NCI-H1694 (cell line): ENCODE measurements around the gene KIF26B.
"Not testable (repeated sequence)": the region's sequence is repeated elsewhere in the genome, so short reads cannot be mapped to it uniquely, and the experiment has no call there.

Source experiments
- DNase-seq: peaks from one replicate; lab custom pipeline; 2025; lab: John Stamatoyannopoulos, UW

The KIF26B gene

GRCh38 chr1:245388687-245389086, 233.9 kb downstream of the KIF26B start:
- no peak for DNase-seq

- no peak for DNase-seq
Observed at GRCh38 chr1:245389873-245390272, 235.1 kb downstream of the KIF26B start.

DNA sequence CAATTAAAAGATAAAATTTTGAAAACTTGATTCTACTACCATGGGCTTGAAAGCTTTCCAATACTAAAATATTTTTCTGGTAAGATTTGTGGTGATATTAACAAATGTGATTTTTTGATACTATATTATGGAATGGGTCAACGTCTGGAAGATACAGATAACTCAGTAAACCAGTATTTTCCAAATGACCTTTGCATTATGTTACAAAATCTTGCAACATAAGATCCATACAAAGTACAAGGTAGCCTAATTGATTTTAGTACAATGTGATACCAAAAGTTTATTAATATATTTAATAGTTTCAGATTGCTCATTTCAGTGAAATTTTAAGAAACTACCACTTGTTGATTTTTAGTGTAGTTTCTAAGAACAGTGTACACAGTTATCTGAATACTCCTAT, 236.2 kb downstream of the KIF26B start:
- no peak for DNase-seq

DNA sequence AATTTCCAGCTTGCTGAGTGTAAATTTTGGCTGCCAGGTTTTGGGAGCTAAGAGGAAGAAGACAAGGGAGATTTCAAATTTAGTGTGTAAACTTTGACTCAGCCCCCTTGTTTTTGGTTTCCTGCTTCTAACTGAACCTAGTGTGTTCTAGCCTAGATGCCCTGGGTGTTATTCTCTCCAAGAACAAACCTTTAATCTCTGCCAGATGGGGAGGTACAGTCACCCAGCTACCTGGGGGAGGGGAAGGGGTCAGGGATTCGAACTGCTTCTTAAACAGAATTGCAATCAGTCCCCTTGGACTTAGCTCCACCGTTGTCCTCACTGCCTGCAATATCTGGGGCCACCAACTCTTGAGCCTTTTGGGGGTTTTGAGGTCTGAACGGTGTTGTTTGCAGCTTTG, 238.9 kb downstream of the KIF26B start:
- no peak for DNase-seq

DNA sequence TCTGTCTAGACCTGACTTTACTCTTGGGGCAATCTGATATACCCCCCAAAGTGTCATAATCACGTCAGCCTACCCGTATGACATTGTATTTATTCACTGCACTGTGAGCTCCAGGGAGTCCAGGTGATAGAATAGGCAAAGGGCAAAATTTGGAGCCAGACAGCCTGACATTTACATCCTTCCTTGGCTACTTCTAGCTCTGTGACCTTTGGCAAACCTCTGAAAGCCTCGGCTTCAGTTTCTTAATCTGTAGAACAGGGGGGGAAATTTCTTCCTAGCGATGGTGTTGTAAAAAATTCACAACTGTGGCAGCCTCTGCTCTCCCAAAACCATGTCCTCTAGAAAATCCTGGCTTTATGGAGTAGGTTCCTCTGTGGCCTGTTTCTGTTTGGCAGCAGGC, 240.9 kb downstream of the KIF26B start:
- no peak for DNase-seq

- no peak for DNase-seq
Observed at GRCh38 chr1:245396615-245397014, 241.8 kb downstream of the KIF26B start.

GRCh38 chr1:245397771-245398170, 243.0 kb downstream of the KIF26B start:
- no peak for DNase-seq

DNA sequence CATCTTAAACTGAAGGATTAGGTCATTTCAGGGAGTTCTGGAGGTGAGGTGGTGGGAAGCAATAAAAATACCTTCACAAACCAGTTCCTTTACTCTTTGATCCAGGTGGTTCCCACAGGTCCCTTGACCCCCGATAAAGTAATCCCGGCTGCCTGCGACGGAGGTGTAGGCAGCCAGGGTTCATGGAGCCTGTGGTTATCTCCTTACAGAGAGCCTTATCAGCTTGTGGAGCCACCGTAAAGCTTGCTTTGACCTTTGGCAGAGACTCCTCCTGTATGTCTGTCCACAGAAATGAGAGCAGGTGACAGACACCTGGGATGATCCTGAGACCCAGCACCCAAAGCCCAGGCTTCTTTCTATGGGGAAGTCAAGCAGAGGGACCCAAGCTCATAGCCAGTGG, 243.4 kb downstream of the KIF26B start:
- no peak for DNase-seq

DNA sequence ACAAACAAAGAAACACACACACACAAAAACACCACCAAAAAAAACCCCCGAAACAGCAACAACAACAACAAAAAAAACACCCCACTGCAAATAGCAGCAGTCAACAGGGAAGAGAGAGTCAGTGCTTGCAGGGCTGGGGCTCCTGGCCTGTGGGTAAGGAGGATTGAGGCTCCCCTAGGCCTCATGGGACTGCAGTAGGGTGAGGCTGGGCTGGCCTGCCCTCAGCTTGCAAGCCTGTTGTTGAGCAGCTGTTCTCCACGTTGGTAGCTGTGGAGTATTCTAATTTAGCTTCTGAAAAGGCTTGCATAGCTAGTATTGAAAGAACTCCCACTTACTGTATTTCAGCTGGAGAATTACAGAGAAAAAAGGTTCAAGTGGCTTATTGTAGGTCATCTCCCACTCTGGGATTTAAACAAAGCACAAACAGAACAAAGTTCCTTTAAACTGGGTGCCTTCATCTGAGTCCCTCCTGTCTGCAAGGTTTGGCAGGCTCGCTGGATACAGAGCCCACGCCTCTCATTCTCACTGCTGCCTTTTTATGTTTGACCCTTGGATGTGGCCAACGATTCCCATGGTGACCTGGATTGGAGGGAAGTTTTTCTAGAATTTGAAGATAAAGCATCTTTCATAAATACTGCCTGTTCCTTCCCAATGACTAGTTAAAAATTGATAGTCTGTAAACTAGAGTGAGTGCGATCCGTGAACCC, 247.2 kb downstream of the KIF26B start:
- DNase-seq: no peak

GRCh38 chr1:245402998-245403397, 248.2 kb downstream of the KIF26B start:
- DNase-seq: not testable (repeated sequence)

DNA sequence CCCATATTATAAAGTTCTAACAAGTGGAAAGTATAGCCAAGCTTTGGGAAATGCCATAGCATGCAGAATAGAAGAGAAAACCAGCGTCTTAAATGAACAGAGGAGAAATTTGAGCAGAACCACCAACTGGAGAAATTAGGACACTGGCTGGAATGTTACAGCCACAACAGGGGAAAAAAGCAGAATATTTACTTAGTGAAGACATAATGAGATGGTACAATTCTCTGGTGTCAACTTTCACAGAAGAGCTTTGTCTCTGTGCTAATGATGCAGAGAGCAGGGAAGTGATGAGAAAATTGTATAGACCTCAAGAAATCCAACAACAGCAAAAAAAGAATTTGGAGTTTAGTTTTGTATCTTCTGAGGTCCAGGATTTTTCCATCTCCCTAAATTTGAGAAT, 249.7 kb downstream of the KIF26B start:
- DNase-seq: no peak

GRCh38 chr1:245404952-245405351, 250.2 kb downstream of the KIF26B start:
- DNase-seq: no peak

DNA sequence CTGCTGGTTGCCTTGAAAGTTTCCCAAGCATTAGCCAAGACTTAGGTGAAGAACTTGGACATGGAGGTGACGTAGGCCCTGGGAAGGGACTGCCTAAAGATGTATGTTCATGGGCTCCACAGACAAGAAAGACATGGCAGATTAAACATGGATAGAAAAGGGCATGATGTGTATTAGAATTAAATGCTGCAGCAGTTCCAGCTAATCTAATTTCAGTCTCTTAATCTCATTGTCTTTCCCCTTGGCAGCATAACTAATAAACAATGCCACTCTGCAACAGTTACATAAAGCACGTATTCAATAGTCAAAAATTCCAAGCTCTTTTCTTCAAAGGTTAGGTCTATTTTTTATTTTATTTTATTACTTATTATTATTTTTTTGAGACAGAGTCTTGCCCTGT, 251.6 kb downstream of the KIF26B start:
- no peak for DNase-seq

DNA sequence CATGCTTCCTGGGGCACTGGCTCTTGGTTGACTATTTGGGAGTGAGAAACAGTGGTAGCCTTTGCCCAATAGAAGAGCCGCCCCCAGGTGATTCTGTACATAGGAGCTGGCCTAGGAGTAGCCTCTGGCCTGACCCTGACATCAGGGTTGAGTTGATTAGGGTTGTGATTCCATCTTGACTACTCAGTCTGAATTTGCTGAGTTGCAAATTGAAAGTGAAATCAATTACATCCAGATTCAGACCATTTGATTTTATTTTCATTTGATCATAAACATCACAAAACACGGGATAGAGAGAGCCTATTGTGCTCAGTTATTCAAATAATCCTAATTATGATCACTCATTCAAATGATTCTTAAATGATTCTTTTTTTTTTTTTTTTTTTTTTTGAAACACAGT, 253.2 kb downstream of the KIF26B start:
- no peak for DNase-seq

DNA sequence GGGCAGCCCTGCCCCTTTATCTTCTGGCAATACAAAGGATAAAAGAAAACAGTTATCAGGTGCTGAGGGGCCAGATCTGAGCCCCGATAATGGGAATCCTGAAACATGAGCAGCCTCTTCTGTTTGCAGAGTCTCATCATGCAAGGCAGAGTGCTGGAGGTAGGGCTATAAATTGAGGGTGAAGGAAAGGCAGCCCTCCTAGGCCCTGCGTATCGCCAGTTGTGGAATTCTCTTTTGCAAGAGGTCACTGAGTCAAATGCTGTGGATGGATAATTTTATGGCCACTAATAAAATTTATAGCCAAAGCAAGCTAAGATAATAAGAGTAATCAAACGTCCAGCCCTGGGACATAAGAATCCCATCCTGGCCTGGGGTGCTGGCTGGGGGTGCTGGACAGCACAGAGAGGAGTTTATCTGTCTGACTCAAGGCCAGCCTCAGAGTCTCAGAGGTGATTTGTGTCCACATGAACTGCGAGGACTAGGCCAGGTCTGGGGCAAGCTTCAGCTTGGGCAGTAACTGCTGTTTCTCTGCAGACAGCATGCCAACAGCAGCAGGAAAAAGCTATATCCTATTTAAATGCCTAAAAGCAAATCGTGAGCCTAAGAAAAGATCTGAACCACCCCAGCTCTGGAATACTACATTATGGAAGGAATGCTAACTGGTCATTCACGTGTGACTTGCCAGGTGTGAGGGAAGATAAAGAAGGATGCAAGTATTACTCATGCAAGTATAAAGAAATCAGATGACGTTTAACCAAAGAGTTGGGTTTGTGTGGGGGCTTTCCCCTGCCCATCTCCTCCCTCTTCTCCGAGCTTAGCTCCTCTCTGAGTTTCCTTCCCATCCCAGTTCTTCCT, 254.8 kb downstream of the KIF26B start:
- no peak for DNase-seq

GRCh38 chr1:245411245-245412036, 256.7 kb downstream of the KIF26B start:
- no peak for DNase-seq

GRCh38 chr1:245412306-245412705, 257.5 kb downstream of the KIF26B start:
- no peak for DNase-seq

- DNase-seq: no peak
Observed at GRCh38 chr1:245416781-245417180, 262.0 kb downstream of the KIF26B start.

DNA sequence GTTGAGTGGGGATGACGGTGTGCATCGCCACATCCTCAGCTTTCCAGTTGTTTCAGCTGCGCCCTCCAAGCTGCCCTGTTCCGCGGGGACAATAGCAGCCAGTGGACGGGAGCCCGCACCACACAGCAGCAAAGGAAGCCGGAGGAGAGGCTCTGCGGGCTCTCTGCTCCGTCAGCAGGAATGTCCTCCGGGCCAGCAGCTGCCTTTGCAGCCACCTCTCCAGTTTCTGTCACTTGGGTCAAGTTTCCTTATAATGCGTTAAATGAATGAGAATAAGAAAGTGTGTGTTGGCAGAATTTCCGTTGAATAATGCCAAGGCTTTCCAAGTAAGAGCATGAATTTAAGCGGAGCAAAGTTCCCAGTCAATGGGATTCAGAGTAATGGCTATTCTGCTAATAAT, 263.3 kb downstream of the KIF26B start:
- DNase-seq: no peak

- DNase-seq: no peak
Observed at GRCh38 chr1:245419461-245419978, 264.7 kb downstream of the KIF26B start.

DNA sequence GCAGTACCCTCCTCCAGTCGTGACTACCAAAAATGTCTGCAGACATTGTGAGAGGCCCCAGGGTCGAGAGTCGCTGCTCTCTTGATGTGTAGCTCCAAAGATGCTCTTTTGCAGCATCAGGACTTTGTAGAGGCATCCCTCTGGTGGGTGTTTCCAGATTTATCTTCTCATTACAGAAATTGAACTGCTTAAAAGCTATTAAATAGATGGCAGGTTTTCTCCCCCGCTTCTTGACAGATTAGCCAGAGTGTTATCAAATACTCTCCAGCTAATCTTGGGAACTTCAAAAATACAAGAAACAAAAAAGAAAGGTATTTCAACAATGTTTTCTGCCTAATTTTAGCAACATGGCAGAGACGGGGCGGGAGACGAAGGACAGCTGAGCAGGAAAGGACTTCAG, 265.2 kb downstream of the KIF26B start:
- DNase-seq: no peak

GRCh38 chr1:245420926-245421325, 266.1 kb downstream of the KIF26B start:
- no peak for DNase-seq
